Urothelium cell line (cell line): Measurements from ENCODE around the gene LGR6.
"Not testable (repeated sequence)": the region's sequence is repeated elsewhere in the genome, so short reads cannot be mapped to it uniquely, and the experiment has no call there.

Experiments
- DNase-seq: peaks from one replicate; pipeline ENCODE4 v3.0.0; 2011; ENCODE audit warnings: low spot score, mixed read lengths
- FAIRE-seq: peaks from 2 replicates; lab custom pipeline; 2011; peaks lifted over from hg19 to GRCh38; lab: Jason Lieb, UNC

LGR6 gene

DNA sequence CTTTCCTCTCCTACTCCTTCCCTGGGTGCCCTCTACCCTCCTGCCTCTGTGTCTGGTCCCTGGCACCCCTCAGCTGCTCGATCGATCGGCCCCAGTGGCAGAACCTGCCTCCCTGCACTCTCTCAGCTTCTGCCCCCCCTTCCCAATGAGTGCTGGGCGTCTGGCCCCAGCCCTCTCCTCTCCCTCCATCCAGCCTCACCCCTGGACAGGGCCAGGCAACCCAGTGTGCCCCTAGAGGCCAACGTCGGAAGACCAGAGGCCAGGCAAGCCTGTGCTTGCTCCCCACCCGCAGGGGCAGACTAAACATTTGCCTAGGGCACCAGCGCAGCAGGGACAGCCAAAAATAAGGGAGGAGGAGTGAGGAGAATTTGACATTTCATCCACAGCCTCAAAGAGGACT, 43.5 kb downstream of the LGR6 start:
- FAIRE-seq: peak; percentile 56
- peak; percentile 79 for DNase-seq

DNA sequence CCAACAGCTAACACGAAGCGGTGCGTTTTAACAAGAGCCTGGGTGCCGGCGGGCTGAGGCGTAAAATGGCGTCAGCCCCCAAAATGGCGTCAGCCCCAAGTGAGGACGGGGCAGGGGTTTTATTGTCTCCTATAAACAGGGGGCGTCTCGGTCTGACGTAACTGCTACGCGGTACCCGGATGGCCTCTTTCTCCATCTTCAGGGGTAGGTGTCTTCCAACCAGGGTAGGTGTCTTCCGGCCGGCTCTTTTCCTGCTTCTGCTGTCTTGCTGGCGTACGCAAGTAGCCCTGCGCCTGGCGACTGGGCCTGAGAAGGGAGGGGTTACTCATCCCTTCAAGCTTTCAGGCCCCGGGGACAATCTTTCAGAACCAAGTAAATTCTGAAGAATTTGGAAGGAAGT, 45.3 kb downstream of the LGR6 start:
- FAIRE-seq (no peak), DNase-seq (no peak)

DNA sequence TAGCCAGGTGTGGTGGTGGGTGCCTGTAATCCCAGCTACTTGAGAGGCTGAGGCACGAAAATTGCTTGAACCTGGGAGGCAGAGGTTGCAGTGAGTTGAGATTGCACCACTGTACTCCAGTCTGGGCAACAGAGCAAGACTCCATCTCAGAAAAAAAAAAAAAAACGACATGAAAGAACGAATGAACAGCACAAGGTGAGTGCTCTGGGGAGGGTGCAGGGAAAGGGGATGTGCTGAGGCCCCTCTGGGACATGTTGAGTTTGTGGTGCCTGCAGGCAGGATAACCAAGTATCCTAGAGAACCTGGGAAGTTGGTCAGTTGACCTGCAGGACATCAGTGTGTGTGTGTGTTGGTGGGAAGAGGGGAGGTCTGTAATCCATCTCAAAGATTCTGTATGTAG, 46.6 kb downstream of the LGR6 start:
- not testable (repeated sequence) for FAIRE-seq, DNase-seq

DNA sequence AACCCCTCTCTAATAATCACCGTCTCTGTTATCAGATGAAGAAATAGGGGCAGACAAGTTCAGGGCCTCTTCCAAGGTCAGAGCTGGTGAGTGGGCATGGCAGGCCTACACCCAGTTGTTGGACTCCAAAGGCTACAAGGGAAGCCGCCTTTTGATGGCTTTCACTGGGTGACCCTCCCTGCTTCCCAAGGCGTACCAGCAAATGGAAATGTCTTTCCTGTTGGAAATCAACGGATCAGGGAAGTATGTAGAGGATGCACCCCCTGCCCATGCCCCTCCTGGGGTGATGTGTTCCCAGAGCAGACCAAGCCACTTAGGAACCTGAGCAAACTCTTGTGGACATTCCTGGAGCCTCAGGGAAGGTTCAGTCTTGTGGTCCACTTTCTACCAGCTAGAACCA, 47.4 kb downstream of the LGR6 start:
- DNase-seq (no peak), FAIRE-seq (no peak)

DNA sequence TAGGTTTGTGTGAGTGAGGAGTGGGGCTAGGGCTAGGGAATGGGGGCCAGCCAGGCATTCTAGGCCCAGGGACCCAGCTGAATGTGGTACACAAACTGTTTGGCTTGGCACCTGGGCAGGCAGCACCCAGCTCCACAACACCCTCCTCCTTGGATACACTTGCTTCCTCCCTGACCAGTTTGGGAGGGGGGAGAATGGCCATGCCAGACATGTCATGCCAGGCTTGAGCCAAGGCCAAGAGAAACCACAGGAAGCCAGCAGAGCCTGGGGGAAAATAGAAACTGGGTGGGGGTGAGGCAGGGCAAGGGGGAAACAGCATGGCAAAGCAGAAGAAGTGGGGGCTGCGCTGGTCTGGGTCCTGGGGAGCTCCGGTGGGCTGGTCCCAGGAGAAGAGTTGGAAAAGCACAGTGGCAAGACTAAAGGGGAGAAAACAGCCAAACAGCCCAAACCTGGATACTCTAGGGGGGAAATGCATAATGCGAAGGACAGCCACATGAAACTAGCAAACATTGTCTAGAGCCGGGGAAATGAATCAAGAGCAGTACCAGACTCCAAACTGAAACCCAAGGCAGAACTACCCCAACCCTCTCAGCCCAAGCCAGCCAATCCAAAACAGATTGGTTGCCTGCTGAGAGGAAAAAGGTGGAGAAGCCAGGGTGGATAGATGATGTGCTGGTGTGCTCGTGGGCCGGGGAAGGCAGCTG, 47.9 kb downstream of the LGR6 start:
- FAIRE-seq (no peak), DNase-seq (no peak)

DNA sequence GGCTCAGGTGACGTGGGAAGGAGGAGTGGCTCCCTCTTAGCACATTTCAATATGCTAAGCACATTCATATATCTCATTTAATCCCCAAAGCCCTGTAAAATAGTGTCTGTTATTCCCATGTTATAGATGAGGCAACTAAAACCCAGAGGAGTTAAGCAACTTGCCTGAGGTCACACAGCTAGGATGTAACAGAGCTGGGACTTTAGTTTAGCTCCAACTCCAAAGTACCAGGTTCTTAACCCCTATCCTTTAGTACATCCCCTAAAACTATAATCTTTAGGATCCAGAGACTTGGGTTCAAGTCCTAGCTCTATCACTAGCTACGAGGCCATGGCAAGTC, 48.5 kb downstream of the LGR6 start:
- FAIRE-seq: no peak

DNA sequence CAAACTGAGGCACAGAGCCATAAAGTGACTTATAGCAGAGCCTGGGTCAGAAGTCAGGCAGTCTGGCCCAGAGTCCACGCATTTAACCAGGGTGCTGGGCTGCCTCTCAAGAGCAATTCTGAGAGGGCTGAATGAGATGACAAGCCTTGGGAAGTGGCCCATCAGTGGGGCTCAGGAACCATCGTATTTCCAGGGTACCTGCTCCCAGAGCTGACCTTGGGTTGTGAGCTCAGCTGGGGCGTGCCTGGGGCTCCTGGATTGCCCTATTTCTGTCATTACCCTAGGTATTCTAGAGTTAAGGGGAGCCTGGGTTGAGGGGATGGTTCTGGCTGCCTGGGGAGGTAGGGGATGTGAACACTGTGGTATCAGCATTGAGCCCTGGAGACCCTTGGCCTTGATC, 49.4 kb downstream of the LGR6 start:
- no peak for FAIRE-seq
- DNase-seq: no peak

More for the DNA sequence above, 48.5 kb downstream of the LGR6 start:
- no peak for DNase-seq

DNA sequence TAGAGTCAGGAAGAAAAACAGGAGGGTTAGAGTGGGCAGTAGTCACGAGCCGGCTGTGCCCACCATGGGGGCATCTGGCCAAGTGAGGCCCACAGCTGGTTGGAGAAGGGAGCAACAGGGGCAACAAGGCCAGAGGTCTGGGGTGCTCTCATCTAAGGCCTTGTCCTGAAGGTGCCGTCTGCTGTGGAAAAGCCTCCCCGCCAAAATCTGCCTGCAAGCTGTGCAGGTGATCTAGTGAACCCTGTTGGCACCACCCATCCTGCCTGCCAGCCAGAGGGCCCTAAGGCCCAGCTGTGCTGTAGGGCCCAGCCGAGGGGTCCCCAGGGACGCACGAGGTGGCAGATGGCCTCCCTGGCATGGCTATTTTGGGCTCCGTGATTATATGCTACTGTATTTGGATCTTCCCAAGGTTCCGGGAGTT, 51.3 kb downstream of the LGR6 start:
- no peak for FAIRE-seq
- no peak for DNase-seq

DNA sequence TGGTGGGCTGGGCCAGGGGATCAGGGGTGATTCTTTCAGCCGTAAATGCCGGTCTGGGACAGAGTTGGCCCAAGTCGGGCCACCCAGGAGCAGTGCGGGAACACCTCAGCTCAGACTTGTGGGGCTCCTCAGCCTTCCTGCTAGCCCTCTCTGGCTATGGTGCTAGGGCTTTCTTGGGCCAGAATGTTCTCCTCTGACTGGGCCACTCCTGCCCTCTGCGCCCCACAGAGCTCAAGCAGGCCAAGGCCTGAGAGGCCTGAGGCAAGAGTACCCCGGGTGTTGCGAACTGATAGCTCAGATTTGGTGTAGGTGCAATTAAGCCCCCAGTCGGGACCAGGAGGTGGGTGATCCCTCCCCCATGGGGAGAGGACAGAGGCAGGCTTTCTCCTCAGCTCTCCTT, 51.8 kb downstream of the LGR6 start:
- FAIRE-seq (no peak), DNase-seq (no peak)

DNA sequence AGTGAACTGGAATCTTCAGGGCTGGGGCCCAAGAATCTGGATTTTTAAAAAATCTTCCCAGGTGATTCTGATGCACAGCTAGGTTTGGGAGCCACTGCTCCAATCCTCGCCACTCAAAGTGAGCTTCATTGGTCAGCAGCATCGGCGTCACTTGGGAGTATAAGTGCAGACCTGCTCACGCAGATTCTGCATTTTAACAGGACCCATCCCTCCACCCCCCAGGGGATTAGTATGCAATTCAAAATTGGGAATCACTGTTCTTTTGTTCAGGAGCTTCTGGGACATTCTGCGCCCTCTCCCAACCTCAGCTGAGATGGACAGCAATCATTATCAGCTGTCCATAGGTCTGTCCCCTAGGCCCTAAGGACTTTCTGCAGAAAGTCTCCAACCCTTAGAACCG, 53.5 kb downstream of the LGR6 start:
- FAIRE-seq: no peak
- DNase-seq: no peak

DNA sequence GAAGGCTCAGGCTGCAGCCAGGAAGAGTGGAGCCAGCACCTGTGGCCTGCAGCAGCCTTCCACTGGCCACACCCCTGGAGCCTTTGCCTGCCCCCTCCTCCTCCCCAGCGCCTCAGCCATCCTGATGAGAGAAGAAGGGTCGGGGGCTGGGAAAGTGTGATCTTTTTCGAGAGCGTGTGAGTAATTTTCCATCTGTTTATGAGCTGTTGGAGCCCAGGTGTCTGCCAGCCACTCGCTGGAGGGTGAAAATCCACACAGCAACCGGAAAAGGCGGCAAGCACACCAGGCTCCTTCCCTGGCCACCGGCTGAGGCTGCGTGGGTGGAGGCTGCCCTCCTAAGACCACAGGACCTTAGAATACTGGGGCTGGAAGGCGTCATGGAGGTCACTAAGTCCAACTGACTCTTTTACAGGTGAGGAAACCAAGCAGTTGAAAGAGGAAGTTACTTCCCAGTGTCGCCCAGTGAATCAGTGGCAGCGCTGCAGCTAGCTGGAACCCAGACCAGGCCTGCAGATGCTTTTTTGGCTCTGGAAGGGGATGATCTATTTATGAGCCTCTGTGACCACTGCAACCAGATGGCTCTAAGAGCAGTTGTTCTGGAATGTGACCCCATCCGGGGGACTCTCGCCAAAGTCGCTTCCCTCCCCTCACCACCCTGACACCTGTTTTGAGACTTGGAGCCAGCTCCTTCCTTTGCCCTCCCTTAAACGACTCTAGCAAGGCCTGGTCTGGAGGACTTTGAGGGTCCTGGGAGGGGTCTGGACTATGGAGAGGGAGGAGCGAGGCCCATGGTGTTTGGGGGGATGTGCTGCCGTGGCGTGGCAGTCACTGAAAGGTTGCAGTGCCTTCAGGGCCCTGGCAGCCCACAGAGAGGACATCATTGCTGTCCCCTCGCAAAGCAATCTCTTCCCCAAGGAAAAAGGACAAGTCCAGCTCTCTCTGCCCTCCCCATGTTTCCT, 54.5 kb downstream of the LGR6 start:
- DNase-seq: no peak

DNA sequence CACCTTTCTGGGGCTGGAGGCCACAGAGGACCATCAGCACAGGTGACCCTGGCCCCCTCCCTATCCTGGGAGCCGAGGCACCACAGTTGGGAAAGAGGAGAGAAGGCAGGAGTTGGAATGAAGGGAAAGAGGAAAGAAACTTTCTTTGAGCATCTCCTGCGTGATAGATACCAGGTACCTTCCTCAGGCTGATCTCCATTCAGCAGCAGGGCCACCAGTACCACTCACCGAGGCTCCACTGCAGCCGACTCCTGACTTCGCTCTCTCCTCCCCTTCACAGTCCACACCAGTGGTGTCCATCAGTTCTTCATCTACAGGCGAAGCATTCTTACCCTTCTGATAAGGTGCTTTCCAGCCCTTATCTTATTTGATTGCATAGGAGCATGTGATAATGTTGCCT, 55.3 kb downstream of the LGR6 start:
- DNase-seq (no peak), FAIRE-seq (no peak)

More for the DNA sequence above, 54.5 kb downstream of the LGR6 start:
- no peak for FAIRE-seq

DNA sequence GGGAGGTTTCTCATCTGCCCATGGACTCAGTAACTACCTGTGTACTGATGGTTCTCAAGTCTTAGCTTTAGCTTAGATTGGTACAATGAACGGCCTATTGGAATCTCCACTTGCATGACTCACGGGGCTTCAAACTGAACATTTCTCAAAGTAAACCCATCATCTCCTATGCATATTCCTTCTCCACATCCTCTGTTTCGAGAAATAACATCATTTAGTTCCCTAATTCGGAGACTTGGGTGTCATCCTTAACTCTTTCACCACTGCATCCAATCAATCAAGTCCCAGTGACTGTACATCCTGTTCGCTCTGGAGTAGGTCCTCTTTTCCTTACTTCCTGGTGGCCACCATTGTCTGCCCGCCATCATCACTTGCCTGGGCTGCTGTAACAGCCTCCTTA, 55.8 kb downstream of the LGR6 start:
- FAIRE-seq (no peak), DNase-seq (no peak)

DNA sequence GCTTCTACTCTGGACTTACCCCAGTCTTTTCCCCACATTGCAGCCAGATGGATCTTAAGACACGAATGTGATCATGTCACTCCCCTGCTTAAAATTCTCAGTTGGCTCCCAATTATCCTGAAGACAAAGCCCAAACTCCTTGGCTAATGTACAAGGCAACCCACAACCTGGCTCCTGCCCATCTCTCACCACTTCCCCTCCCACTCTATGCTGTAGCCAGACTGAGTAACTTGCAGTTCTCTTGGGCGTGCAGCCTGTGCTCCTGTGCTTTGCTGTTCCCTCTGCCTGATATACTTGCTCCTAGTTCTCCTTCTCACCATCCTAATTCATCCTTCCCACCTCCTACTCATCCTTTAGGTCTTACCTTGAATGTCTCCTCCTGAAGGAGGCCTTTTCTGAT, 56.2 kb downstream of the LGR6 start:
- DNase-seq (no peak), FAIRE-seq (no peak)

DNA sequence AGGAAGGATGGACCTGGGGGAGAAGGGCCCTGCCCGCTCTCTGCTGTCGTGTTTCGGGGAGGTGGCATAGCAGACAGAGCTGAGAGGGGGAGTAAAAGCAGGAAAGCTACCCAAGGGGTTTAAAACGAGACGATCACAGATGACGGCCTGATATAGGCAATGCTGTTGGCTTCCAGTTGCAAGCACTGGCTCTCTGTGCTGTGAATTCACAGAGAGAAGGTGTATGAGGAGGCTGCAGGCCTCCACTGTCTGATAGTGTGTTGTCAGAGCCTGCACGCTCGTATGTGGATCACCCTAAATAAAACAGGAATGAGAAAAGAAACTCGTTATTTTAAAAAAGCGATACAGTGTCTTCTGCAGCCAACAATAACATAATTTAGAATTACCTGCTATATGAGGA, 57.4 kb downstream of the LGR6 start:
- FAIRE-seq: no peak
- no peak for DNase-seq

DNA sequence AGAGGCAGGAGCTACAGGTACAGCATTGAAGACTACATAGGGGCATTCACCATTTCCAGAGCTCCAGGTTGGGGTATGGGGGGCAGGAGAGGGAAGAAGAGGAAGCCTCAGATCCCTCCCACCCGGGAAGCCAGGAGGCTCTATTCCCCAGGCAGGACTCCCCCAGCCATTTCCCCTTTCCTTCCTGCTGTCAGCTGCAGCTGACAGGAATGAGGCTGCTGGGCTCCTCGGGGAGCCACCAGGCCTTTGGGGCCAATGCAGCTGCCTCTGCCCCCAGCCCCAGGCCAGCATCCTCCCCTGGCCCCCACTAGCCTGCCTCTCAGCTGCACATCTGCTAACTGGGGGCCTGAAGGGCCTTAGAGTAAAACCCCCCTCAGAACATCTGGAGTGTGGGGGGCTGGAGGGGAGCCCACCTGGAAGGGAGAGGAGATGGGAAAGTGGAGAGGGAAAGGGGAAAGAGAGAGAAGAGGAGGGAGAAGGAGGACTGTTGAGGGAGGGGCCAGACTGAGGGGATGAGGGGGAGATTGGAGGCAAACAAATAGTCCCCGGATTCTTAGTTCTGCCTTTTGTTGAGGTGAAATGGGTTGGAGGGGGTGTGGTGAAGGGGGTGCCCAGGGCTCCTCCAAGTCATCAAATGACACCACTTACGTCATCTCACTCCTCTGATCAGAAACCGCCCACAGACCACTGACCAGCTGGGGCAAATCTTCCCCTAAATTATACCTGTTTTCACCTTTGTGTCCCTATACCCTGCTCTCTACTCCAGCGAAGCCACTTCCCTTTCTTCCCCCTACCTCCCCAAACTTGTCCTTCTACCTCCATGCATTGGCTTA, 58.0 kb downstream of the LGR6 start:
- FAIRE-seq (no peak), DNase-seq (no peak)

DNA sequence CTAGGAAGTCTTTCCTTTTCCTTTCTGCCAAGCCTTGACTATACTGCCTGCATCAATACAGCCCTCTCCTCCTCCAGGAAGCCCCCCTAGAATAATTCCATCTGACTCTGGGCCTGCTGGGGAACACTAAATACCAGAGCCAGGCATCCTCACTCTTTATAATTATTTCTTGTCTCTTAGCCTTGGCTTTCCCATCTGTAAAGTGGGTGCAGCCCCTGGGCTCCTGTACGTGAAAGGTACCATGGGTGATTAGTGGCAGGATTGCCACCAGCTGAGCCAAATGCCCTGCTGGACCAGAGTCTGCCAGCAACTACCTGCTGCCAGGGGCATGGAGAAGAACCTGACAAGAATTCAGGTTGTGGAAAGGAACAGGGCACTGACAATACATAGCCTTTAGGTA, 58.7 kb downstream of the LGR6 start:
- no peak for FAIRE-seq
- DNase-seq: no peak

DNA sequence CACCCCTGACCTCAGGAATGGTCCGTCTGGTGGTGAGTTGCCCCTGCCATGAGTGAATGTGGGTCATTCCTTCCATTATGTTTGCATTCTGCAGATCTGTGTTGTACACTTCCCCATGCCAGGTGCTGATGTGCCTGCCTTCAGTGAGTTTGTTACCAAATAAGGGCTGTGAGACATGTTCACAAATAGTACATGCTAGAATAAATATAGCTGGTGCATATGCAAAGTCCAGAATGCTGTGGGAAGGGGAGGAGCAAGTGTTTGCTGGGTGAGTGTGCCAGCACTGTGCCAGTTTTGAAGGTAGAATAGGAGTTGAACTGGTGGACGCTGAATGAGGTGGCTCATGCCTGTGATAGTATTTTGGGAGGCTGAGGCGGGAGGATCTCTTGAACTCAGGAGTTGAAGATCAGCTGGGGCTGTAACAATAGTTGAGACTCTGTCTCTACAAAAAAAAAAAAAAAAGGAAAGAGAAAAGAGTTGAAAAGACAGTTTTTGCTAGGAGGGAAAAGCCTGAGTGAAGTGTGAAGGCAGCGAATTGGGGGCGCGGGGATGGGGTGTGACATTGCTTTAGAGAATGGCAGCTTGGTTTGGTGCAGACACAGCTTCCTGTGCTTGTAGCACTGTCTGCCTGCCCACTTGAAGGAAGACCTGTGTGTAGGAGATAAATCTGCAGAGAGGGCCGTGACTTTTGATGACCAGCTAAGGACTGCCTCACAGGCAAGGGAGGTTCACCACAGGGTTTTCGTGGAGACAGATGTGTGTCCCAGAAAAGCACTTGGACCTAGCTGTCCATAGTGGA, 61.1 kb downstream of the LGR6 start:
- FAIRE-seq: peak; percentile 79
- no peak for DNase-seq

DNA sequence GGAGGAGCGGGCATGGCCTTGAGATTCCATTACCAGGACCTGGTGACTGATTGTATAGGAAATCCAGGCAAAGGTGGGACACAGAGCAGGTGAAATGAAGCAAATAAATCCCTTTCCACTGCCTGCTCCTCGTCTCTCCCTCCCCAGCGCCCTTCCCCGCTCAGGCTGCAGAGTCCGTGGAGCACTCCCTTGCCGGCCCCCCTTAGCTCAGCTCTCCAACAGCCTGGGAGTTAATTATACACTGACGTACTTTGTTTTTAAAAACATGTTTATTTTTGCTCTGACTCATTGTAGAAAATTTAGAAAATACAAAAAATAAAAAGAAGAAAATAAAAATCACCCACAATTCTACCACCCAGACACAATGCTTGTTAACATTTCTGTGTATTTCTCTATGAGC, 61.7 kb downstream of the LGR6 start:
- DNase-seq: no peak
- FAIRE-seq: no peak

DNA sequence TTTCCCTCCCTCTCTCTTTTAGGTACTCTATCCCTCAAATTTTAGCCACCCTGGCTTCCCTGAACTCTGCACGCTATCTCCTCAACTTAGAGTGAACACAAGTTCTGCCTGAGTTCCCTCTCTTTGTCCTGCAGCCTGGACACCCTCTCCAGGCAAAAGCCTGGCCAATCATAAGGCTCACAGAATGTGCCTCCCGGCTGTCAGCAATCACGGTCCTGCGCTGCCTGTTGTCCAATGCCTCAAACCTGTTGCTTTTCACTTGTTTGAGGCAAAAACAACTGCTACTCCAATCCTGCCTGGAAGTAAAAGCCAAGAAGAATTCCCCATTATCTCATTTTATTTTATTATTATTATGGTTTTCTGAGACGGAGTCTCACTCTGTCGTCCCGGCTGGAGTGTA, 66.1 kb downstream of the LGR6 start:
- FAIRE-seq (no peak), DNase-seq (no peak)
